Measurements from ENCODE around the gene TRIM2.

The TRIM2 gene

DNA sequence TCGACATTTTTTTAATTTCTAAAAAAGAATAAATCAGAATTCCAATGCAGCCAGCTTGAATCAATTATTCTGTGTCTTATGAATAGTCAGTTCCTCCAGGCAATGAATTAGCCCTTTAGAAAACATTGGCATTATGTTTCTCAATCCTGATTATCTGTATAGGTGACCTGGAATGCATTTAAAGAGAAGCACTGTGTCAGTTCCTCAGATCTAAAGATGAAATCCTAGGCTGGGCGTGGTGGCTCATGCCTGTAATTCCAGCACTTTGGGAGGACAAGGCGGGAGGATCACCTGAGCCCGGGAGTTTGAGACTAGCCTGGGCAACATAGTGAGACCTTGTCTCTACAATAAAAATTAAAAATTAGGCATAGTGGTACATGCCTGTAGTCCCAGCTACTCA lies 183.7 kb downstream of the TRIM2 start:
- Histone ChIP-seq H3K27me3 (replicated peaks; ENCODE audit: control insufficient read depth, insufficient read depth, low read length) (no peaks in the 10 kb centered on the region), H3K4me3 (replicated peaks; ENCODE audit: low read depth, low read length) (no peak overlapping the region), H3K36me3 (ENCODE audit: control insufficient read depth, insufficient read depth, low read length) (no peaks in the 10 kb centered on the region)
- DNase-seq (ENCODE audit: extremely low read depth, insufficient read length), result no peak
- TF ChIP-seq, protein P1, sequence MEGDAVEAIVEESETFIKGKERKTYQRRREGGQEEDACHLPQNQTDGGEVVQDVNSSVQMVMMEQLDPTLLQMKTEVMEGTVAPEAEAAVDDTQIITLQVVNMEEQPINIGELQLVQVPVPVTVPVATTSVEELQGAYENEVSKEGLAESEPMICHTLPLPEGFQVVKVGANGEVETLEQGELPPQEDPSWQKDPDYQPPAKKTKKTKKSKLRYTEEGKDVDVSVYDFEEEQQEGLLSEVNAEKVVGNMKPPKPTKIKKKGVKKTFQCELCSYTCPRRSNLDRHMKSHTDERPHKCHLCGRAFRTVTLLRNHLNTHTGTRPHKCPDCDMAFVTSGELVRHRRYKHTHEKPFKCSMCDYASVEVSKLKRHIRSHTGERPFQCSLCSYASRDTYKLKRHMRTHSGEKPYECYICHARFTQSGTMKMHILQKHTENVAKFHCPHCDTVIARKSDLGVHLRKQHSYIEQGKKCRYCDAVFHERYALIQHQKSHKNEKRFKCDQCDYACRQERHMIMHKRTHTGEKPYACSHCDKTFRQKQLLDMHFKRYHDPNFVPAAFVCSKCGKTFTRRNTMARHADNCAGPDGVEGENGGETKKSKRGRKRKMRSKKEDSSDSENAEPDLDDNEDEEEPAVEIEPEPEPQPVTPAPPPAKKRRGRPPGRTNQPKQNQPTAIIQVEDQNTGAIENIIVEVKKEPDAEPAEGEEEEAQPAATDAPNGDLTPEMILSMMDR (IDR thresholded peaks at IDR 0.05; ENCODE audit: insufficient read depth, low read length, poor library complexity, severe bottlenecking), result no peak
